Chondrocyte (in vitro differentiated cells): Measurements from ENCODE around the gene RALBP1. TPM values are rescaled to one million over a fixed set of nuclear protein-coding genes. Genes with fewer than 3 reads are reported as not detected.

Experiments
- DNase-seq: peaks from one replicate; pipeline ENCODE4 v3.0.0; 2021; ENCODE audit warnings: mixed read lengths, low spot score
- H3K27ac Mint-ChIP-seq: one replicate; pipeline ENCODE4 v1.8.0; 2021; ENCODE audit warnings: mild to moderate bottlenecking, moderate library complexity, mixed read lengths; ENCODE audit not compliant: unreplicated experiment
- H3K27me3 Mint-ChIP-seq: 2 replicates; pipeline ENCODE4 v1.8.0; 2021; ENCODE audit warnings: low read depth, mixed read lengths
- H3K36me3 Mint-ChIP-seq: 2 replicates; pipeline ENCODE4 v1.8.0; 2021; ENCODE audit warnings: low read depth, mixed read lengths
- H3K4me1 Mint-ChIP-seq: 2 replicates; pipeline ENCODE4 v1.8.0; 2021; ENCODE audit warnings: low read depth, mild to moderate bottlenecking, mixed read lengths
- H3K4me3 Mint-ChIP-seq: one replicate; pipeline ENCODE4 v1.8.0; 2021; ENCODE audit warnings: mild to moderate bottlenecking, moderate library complexity, mixed read lengths; ENCODE audit not compliant: unreplicated experiment
- H3K9me3 Mint-ChIP-seq: 2 replicates; pipeline ENCODE4 v1.8.0; 2021; ENCODE audit warnings: low read depth, mixed read lengths
- CTCF ChIP-seq: fragments of 200-600 bp; sonication (generic); IDR thresholded peaks from 2 replicates; pipeline ENCODE4 v1.5.0; 2021; ENCODE audit warnings: antibody characterized with exemption, mild to moderate bottlenecking, moderate library complexity
- total RNA-seq: library from RNA; stranded (reverse); gene quantifications from 3 replicates; pipeline ENCODE4 v1.2.1, GENCODE V29; 2021

Gene RALBP1
- total RNA-seq, 1 donor from 2014 or later = 50.8 TPM

DNA sequence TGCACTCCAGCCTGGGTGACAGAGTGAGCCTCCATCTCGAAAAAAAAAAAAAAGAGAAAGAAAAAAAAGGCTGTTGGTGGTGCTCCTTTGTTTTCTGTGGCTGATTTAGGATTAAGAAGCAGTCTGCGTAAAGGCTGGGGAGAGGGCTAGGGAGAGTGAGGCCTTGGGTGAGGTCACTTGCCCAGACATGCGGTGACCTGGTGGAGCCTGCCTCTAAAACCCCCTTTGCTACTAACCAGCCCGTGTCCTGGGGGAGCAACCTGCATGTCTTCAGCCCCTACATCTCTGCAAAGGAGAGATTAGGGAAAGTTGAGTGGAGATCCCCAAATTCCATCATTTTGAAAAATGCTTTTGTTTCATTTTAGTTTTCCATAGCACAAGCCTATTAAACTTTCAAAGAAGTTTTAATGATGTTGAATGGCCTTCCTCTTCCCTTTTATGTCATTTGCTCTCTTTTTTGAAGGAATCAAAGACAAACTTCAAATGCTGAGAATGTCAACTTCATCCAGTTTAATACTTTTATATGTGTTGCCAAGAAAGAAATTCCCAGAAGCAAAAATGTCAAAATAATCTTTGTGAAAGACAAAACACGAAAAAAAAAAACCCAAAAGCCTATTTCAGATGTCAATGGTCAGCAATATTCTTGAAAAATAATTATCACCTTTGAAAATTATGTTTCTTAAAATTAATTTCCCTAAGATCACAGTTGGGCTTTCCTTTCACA is 38.9 kb upstream of the RALBP1 start:
- no peak overlapping the region for H3K27ac Mint-ChIP-seq
- TF ChIP-seq CTCF = no peak

GRCh38 chr18:9437021-9437437 is 38.3 kb upstream of the RALBP1 start:
- DNase-seq = no peak
- Mint-ChIP-seq H3K4me3 (no peak overlapping the region), H3K27me3 (no peaks in the 10 kb centered on the region), H3K9me3 (no peaks in the 10 kb centered on the region), H3K27ac (peak overlapping the region; percentile 71), H3K36me3 (no peaks in the 10 kb centered on the region), H3K4me1 (peaks cover 22% of the 10 kb centered on the region)
- TF ChIP-seq CTCF = no peak

More for the DNA sequence above, 38.9 kb upstream of the RALBP1 start:
- Mint-ChIP-seq H3K4me1 (peaks cover 22% of the 10 kb centered on the region), H3K9me3 (no peaks in the 10 kb centered on the region), H3K36me3 (no peaks in the 10 kb centered on the region), H3K27me3 (no peaks in the 10 kb centered on the region), H3K4me3 (no peak overlapping the region)
- DNase-seq = no peak

GRCh38 chr18:9437672-9438071 is 37.6 kb upstream of the RALBP1 start:
- Mint-ChIP-seq H3K9me3 (no peaks in the 10 kb centered on the region), H3K4me3 (no peak overlapping the region), H3K27ac (peak overlapping the region; percentile 49), H3K27me3 (no peaks in the 10 kb centered on the region), H3K4me1 (peaks cover 22% of the 10 kb centered on the region), H3K36me3 (no peaks in the 10 kb centered on the region)
- no peak for DNase-seq
- TF ChIP-seq CTCF = no peak

DNA sequence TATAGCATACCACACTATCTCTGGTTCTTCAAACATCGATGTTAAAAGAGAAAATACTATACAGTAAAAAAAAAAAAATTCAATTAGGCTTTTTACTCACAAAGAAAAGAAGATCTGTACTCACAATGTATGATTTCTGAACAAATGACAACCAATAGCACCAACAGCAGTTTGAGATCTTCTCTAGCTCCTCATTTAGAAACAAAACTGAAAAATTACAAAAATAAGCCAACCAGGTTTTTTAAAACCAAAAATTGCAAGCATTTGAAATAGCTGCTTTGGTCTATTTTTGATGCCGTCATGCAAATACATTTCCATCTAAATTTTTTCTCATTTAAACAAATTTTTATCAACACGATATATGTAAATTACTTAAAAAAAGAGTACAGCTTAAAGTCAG is 34.3 kb upstream of the RALBP1 start:
- no peak for TF ChIP-seq CTCF
- Mint-ChIP-seq H3K36me3 (no peaks in the 10 kb centered on the region), H3K27ac (no peak overlapping the region), H3K9me3 (no peaks in the 10 kb centered on the region), H3K27me3 (no peaks in the 10 kb centered on the region), H3K4me3 (no peak overlapping the region), H3K4me1 (peaks cover 11% of the 10 kb centered on the region)
- no peak for DNase-seq

DNA sequence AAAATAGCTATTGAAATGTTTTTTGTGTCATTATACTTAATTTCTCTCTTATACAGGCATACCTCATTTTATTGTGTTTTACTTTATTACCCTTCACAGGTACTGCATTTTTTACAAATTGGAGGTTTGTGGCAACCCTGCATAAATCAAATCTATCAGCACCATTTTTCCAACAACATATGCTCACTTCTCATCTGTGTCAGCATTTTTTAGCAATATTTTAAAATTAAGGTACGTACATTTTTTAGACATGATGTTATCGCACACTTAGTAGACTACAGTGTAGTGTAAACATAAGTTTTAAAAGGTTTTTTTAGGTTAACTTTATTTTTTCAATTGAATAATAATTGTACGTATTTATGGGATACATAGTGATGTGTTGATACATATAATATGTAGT is 30.8 kb upstream of the RALBP1 start:
- no peak for DNase-seq
- Mint-ChIP-seq H3K9me3 (peaks cover 7% of the 10 kb centered on the region), H3K27me3 (peaks cover 2% of the 10 kb centered on the region), H3K4me3 (no peak overlapping the region), H3K36me3 (peaks cover 2% of the 10 kb centered on the region), H3K27ac (no peak overlapping the region), H3K4me1 (no peaks in the 10 kb centered on the region)
- TF ChIP-seq CTCF = no peak
